RWPE1 (cell line): ENCODE measurements around the gene IL17RA.

Experiments used
- CTCF ChIA-PET: fragments of 350-600 bp; sonication (Branson Sonifier 250); formaldehyde crosslinking; extraction: SDS; loops from one replicate; lab custom pipeline; 2021; lab: Yijun Ruan, JAX
- POLR2A ChIA-PET: fragments of 400-600 bp; formaldehyde crosslinking; extraction: SDS; loops from one replicate; lab custom pipeline; 2020; ENCODE audit warnings: antibody characterized with exemption; ENCODE audit not compliant: low non-redundant PET; lab: Yijun Ruan, JAX
- DNase-seq: peaks from one replicate; pipeline ENCODE4 v3.0.0; 2012; ENCODE audit warnings: low spot score
- H3K27ac ChIP-seq: fragments of 450-650 bp; 2 replicates; pipeline ENCODE4 v1.5.1; 2017
- CTCF ChIP-seq: fragments of 450-650 bp; conservative IDR thresholded peaks from 2 replicates; pipeline ENCODE4 v1.5.1; 2017; ENCODE audit warnings: low read depth, mild to moderate bottlenecking

The IL17RA gene

GRCh38 chr22:17114173-17114897 lies 29.5 kb downstream of the IL17RA start:
- no peak overlapping the region for H3K27ac ChIP-seq
- no peak for TF ChIP-seq CTCF
- CTCF ChIA-PET, result interaction anchor here (0.6 to 1.0 kb wide), 3 partner anchors 13 to 57 kb away, joined by 3 read pairs; no protein-coding TSS in a partner anchor
- no peak for DNase-seq
- POLR2A ChIA-PET, result no interaction called here

GRCh38 chr22:17114898-17115235 lies 30.1 kb downstream of the IL17RA start:
- DNase-seq, result no peak
- TF ChIP-seq CTCF, result no peak
- H3K27ac ChIP-seq, result no peak overlapping the region
- ChIA-PET CTCF (interaction anchor here (0.6 to 1.0 kb wide), 2 partner anchors 17 to 57 kb away, joined by 3 read pairs; no protein-coding TSS in a partner anchor), POLR2A (no interaction called here)

- no peak for DNase-seq
- CTCF ChIA-PET, result interaction anchor here (0.6 to 1.0 kb wide), 2 partner anchors 17 to 56 kb away, joined by 3 read pairs; no protein-coding TSS in a partner anchor
- POLR2A ChIA-PET, result no interaction called here
- H3K27ac ChIP-seq, result no peak overlapping the region
- TF ChIP-seq CTCF, result no peak
These were observed 30.4 kb downstream of the IL17RA start for GRCh38 chr22:17115236-17115635.

- ChIA-PET POLR2A (no interaction called here), CTCF (no interaction called here)
- H3K27ac ChIP-seq, result no peak overlapping the region
- TF ChIP-seq CTCF, result no peak
- no peak for DNase-seq
These were observed 31.3 kb downstream of the IL17RA start for GRCh38 chr22:17115945-17116565.

GRCh38 chr22:17116572-17117330 lies 32.0 kb downstream of the IL17RA start:
- CTCF ChIA-PET, result no interaction called here
- no peak for TF ChIP-seq CTCF

GRCh38 chr22:17117400-17117799 lies 32.6 kb downstream of the IL17RA start:
- no peak overlapping the region for H3K27ac ChIP-seq
- CTCF ChIA-PET, result interaction anchor here (0.7 kb wide), 1 partner anchor 842 kb away, joined by 3 read pairs; no protein-coding TSS in a partner anchor
- POLR2A ChIA-PET, result no interaction called here
- no peak for TF ChIP-seq CTCF
- DNase-seq, result no peak

More at GRCh38 chr22:17116572-17117330, 32.0 kb downstream of the IL17RA start:
- POLR2A ChIA-PET, result no interaction called here
- no peak overlapping the region for H3K27ac ChIP-seq
- no peak for DNase-seq
